Stimulated activated CD8-positive, alpha-beta memory T cell treated with anti-CD3 and anti-CD28 coated beads, Interleukin-7, amount 100 ng/mL, for 24 hours (primary cell): ENCODE results near the gene MAML1.

Experiments
- DNase-seq: peaks from one replicate; pipeline ENCODE4 v3.0.0-alpha.2; 2020; ENCODE audit warnings: low read depth

Gene MAML1

GRCh38 chr5:179824745-179825112 is 92.1 kb downstream of the MAML1 start:
- DNase-seq: no peak

- no peak for DNase-seq
Measured at GRCh38 chr5:179825655-179826182, 93.1 kb downstream of the MAML1 start.
